Activated naive CD4-positive, alpha-beta T cell treated with anti-CD3 and anti-CD28 coated beads for 36 hours (primary cell): Measurements from ENCODE around the gene PBRM1. TPM values are rescaled to one million over a fixed set of nuclear protein-coding genes. Genes with fewer than 3 reads are reported as not detected.

Source experiments
- CTCF ChIA-PET: fragments of 350-600 bp; sonication (Branson Sonifier 250); formaldehyde crosslinking; loops from one replicate; lab custom pipeline; 2021; ENCODE audit warnings: antibody characterized with exemption; lab: Charles Lee
- DNase-seq: peaks from one replicate; pipeline ENCODE4 v3.0.0-alpha.2; 2020
- H3K27ac Mint-ChIP-seq: one replicate; pipeline ENCODE4 v1.8.0; 2021; ENCODE audit warnings: mild to moderate bottlenecking, mixed read lengths
- H3K27me3 Mint-ChIP-seq: one replicate; pipeline ENCODE4 v1.8.0; 2021; ENCODE audit warnings: low read depth, mixed read lengths
- H3K36me3 Mint-ChIP-seq: one replicate; pipeline ENCODE4 v1.8.0; 2021; ENCODE audit warnings: low read depth, mixed read lengths
- H3K4me1 Mint-ChIP-seq: one replicate; pipeline ENCODE4 v1.8.0; 2021; ENCODE audit warnings: low read depth, mixed read lengths
- H3K4me3 Mint-ChIP-seq: one replicate; pipeline ENCODE4 v1.8.0; 2021; ENCODE audit warnings: mild to moderate bottlenecking, moderate library complexity, mixed read lengths
- H3K9me3 Mint-ChIP-seq: one replicate; pipeline ENCODE4 v1.8.0; 2021; ENCODE audit warnings: mixed read lengths
- intact Hi-C: fragments of 100-400 bp; cut with micrococcal nuclease; formaldehyde crosslinking; loops from one replicate; pipeline ENCODE4 v1.15.1; 2023
- total RNA-seq, 2 experiments: library from RNA; stranded (reverse); gene quantifications; one replicate each; pipeline ENCODE4 v1.2.3, GENCODE V29; 2021

PBRM1 gene
- total RNA-seq, 2 experiments from 2014 or later, result 49.9 to 57.7 TPM

DNA sequence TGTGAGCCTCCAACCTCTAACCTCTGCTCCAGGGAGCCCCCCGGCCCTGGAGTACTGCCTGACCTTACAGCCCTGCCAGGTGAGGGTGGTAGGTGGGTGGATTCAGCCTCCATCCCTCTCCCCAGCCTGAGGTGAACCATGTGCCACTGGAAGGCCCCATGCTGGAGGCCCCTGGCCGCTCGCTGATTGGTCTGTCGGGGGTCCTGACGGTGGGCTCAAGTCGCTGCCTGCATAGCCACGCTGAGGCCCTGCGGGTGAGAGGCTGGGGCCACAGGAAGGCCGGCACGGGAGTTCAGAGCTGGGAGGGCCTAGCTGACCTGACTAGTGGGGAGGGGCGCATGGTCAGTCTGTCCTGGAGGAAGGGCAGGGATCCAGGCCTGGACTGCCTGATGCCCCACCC lies 171.1 kb downstream of the PBRM1 start:
- no peaks in the 10 kb centered on the region for H3K9me3 Mint-ChIP-seq
- H3K27ac Mint-ChIP-seq, result no peak overlapping the region
- intact Hi-C loops, result no loop called here
- no peaks in the 10 kb centered on the region for H3K36me3 Mint-ChIP-seq
- H3K4me3 Mint-ChIP-seq, result no peak overlapping the region
- no peaks in the 10 kb centered on the region for H3K4me1 Mint-ChIP-seq
- no peaks in the 10 kb centered on the region for H3K27me3 Mint-ChIP-seq
- CTCF ChIA-PET, result no interaction called here
- DNase-seq, result no peak

DNA sequence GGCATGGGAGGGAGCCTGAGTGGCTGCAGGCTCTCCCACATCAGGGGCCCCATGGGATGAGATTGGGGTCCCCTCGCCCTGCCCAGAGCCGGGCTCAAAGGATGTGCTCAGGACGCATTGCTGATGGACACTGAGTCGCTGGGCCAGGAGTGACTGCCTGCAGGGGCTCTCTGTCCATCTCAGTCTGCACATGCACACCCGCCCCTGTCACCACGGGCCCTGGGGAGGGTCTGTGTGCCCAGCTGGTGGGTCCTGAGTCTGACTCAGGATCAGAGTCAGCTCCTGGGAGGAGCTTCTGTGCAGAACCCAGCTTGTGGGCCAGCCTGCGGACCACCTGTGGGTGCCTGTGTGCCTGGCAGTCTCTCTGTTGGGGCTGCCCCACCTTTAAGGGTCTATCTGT lies 172.4 kb downstream of the PBRM1 start:
- no peaks in the 10 kb centered on the region for H3K36me3 Mint-ChIP-seq
- CTCF ChIA-PET, result no interaction called here
- no peak overlapping the region for H3K27ac Mint-ChIP-seq
- H3K4me1 Mint-ChIP-seq, result no peaks in the 10 kb centered on the region
- no peaks in the 10 kb centered on the region for H3K9me3 Mint-ChIP-seq
- intact Hi-C loops, result no loop called here
- no peak for DNase-seq
- no peaks in the 10 kb centered on the region for H3K27me3 Mint-ChIP-seq
- no peak overlapping the region for H3K4me3 Mint-ChIP-seq

DNA sequence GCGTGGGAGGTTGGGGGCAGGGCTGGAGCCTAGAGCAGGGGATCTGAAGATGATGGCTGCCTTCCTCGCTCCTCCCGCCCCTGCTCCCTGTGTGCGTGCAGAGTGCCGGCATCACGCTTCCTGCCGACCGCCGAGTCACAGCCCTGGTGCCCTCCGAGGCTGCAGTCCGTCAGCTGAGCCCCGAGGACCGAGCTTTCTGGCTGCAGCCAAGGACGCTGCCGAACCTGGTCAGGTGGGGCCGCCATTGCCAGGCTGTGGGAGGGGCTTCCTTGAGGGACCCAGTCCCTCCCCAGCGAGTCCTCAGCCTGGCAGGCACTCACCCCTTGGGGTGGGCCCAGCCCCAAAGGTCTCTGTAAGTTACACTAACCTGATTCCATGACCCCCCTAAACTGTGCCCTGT lies 173.0 kb downstream of the PBRM1 start:
- Mint-ChIP-seq H3K4me3 (no peak overlapping the region), H3K9me3 (no peaks in the 10 kb centered on the region), H3K27me3 (no peaks in the 10 kb centered on the region), H3K4me1 (no peaks in the 10 kb centered on the region), H3K36me3 (no peaks in the 10 kb centered on the region), H3K27ac (no peak overlapping the region)
- no peak for DNase-seq
- CTCF ChIA-PET, result no interaction called here
- intact Hi-C loops, result no loop called here

DNA sequence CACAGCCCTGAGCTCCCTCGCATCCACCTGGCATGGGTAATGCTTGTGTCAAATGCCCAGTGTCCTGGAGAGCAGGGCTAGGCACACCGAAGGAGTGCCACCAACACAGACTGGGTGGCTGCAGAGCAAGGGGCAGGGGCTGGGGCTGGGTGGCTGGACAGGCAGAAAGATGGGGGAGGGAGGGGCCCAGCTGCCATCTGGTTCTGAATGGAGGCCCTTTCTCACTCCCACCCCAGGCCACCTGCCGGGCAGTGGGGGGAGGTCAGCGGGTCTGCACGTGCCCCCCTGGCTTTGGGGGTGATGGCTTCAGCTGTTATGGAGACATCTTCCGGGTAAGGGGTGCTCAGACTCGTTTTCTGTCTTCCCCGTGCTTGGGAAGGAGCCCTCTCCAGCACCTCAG lies 173.6 kb downstream of the PBRM1 start:
- DNase-seq, result no peak
- CTCF ChIA-PET, result no interaction called here
- H3K4me3 Mint-ChIP-seq, result no peak overlapping the region
- H3K36me3 Mint-ChIP-seq, result no peaks in the 10 kb centered on the region
- H3K4me1 Mint-ChIP-seq, result no peaks in the 10 kb centered on the region
- H3K27ac Mint-ChIP-seq, result no peak overlapping the region
- intact Hi-C loops, result no loop called here
- no peaks in the 10 kb centered on the region for H3K27me3 Mint-ChIP-seq
- no peaks in the 10 kb centered on the region for H3K9me3 Mint-ChIP-seq

DNA sequence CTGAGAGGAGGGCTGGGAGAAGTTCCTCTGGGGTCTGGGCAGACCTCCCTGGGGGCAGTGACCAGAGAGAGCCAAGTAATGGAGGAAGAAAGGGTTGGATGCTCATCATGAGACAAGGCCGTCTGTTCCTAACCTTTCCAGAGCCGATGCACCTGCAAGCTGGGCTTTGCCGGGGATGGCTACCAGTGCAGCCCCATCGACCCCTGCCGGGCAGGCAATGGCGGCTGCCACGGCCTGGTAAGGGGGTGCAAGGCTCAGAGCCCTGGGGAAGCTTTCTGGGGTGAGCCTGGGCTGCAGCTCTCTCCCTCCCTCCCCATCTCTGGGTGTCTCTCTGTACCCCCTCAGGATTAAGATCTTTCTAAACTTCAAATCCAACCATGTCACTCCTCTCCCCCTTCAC lies 174.2 kb downstream of the PBRM1 start:
- CTCF ChIA-PET, result no interaction called here
- Mint-ChIP-seq H3K4me3 (no peak overlapping the region), H3K4me1 (no peaks in the 10 kb centered on the region), H3K27me3 (no peaks in the 10 kb centered on the region), H3K9me3 (no peaks in the 10 kb centered on the region), H3K36me3 (no peaks in the 10 kb centered on the region), H3K27ac (no peak overlapping the region)
- no peak for DNase-seq
- intact Hi-C loops, result no loop called here

DNA sequence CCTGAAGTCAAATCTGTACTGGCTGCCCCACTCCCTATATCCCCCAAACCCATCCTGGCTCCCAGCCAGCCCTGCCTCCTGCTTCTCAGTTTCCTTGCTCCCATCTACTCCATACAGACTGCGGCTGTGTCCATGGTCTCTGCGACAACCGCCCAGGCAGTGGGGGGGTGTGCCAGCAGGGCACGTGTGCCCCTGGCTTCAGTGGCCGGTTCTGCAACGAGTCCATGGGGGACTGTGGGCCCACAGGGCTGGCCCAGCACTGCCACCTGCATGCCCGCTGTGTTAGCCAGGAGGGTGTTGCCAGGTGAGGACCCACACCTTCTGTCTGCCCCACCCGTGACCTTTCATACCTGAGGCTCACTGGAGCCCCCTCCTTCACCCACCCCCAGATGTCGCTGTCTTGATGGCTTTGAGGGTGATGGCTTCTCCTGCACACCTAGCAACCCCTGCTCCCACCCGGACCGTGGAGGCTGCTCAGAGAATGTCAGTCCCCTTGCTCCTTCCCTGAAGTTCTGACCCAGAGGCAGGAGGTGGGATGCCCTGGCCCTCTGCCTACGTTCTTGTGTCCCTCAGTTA lies 175.9 kb downstream of the PBRM1 start:
- H3K4me3 Mint-ChIP-seq, result no peak overlapping the region
- CTCF ChIA-PET, result no interaction called here
- H3K4me1 Mint-ChIP-seq, result no peaks in the 10 kb centered on the region
- H3K27ac Mint-ChIP-seq, result no peak overlapping the region
- no peaks in the 10 kb centered on the region for H3K9me3 Mint-ChIP-seq
- no peak for DNase-seq
- no peaks in the 10 kb centered on the region for H3K27me3 Mint-ChIP-seq
- intact Hi-C loops, result no loop called here
- H3K36me3 Mint-ChIP-seq, result no peaks in the 10 kb centered on the region

DNA sequence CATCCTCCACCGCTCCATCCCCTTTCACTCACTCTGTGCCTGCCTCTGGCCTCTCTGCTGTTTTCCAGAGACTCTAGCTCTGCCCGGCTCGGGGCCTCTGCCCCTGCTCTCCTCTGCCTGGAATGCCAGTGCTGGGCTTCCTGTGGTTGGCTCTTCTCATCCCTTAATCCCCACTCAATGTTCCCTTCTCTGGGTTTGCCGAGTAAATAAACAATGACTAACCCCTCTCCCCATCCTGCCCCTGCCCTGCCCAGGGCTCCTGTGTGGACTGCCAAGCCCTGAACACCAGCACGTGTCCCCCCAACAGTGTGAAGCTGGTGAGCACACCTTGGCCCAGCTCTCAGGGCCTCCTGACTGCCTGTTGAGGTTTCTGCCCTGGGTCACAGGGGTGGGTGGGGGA lies 178.4 kb downstream of the PBRM1 start:
- no peaks in the 10 kb centered on the region for H3K27me3 Mint-ChIP-seq
- no peaks in the 10 kb centered on the region for H3K36me3 Mint-ChIP-seq
- no peaks in the 10 kb centered on the region for H3K4me1 Mint-ChIP-seq
- intact Hi-C loops, result no loop called here
- H3K9me3 Mint-ChIP-seq, result no peaks in the 10 kb centered on the region
- DNase-seq, result no peak
- H3K27ac Mint-ChIP-seq, result no peak overlapping the region
- no peak overlapping the region for H3K4me3 Mint-ChIP-seq
- CTCF ChIA-PET, result no interaction called here

DNA sequence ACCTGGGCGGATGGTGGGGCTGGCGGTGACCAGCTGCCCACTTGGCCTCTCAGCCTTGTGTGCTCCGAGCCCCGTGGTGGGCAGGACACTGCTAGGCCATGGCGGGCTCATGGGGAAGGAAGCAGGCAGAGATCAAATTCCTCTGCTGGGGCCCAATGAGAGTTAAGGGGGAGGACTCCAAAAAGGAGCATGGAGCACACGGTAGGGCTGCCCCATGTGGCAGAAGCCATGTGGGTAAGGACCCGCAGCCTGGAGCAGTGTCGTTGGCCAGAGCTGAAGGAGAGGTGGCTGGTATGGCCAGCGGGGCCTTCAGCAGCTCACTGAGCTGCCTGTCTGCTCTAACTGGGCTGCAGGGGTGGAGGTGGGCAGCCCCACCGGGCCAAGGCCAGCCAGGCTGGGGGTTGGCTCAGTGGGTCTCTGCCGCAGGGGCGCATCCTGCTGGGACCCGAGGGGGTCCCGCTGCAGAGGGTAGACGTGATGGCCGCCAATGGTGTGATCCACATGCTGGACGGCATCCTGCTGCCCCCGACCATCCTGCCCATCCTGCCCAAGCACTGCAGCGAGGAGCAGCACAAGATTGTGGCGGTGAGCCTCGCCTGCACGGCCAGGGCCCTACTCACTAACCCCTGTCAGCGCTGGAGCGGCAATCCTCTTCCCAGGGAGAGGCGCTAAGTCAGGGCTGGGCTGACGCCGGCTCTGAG lies 179.3 kb downstream of the PBRM1 start:
- intact Hi-C loops, result no loop called here
- no peak overlapping the region for H3K27ac Mint-ChIP-seq
- no peaks in the 10 kb centered on the region for H3K9me3 Mint-ChIP-seq
- CTCF ChIA-PET, result interaction anchor here (0.6 kb wide), 1 partner anchor 46 kb away, joined by 4 read pairs; no protein-coding TSS in a partner anchor
- no peak for DNase-seq
- H3K4me1 Mint-ChIP-seq, result no peaks in the 10 kb centered on the region
- H3K4me3 Mint-ChIP-seq, result no peak overlapping the region
- no peaks in the 10 kb centered on the region for H3K27me3 Mint-ChIP-seq
- H3K36me3 Mint-ChIP-seq, result no peaks in the 10 kb centered on the region

DNA sequence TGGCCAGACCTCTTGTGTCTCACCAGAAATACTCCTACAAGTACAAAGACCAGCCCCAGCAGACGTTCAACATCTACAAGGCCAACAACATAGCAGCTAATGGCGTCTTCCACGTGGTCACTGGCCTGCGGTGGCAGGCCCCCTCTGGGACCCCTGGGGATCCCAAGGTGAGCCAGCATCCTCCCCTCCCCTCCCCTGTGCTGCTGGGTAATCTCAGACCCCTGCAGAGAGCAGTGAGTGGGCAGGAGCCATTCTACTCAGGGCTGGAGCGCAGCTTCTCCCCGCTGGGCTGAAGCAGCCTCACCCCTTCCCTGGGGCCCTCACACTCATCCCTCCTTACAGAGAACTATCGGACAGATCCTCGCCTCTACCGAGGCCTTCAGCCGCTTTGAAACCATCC lies 180.7 kb downstream of the PBRM1 start:
- CTCF ChIA-PET, result interaction anchor here (0.6 kb wide), 1 partner anchor 600 kb away, joined by 4 read pairs; no protein-coding TSS in a partner anchor

DNA sequence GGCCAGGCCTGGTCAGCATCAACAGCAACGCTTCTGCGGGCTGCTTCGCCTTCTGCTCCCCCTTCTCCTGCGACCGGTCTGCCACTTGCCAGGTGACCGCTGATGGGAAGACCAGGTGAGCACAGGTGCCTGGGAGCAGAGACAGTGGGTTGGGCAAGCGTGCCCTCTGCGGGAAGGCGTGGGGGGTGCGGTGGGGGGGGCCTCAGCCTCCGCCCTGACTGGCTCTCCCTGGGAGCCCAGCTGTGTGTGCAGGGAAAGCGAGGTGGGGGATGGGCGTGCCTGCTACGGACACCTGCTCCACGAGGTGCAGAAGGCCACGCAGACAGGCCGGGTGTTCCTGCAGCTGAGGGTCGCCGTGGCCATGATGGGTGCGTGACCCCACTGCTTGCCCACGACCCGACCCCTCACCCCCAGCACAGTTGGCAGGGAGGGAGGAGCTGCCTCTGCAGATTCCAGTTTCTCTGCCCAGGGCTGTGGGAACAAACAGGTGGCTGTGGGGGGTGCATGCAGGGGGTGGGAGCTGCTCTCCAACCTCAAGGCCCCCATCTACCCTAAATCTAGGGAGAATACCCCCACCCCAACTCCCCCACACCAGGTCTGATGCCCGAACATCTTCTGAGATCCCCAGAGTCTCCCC lies 181.8 kb downstream of the PBRM1 start:
- Mint-ChIP-seq H3K36me3 (no peaks in the 10 kb centered on the region), H3K4me3 (no peak overlapping the region), H3K4me1 (no peaks in the 10 kb centered on the region), H3K9me3 (no peaks in the 10 kb centered on the region), H3K27ac (no peak overlapping the region), H3K27me3 (no peaks in the 10 kb centered on the region)
- intact Hi-C loops, result no loop called here
- CTCF ChIA-PET, result no interaction called here
- DNase-seq, result no peak

More for the DNA sequence above, 180.7 kb downstream of the PBRM1 start:
- H3K27ac Mint-ChIP-seq, result no peak overlapping the region
- no peaks in the 10 kb centered on the region for H3K9me3 Mint-ChIP-seq
- no peaks in the 10 kb centered on the region for H3K36me3 Mint-ChIP-seq
- intact Hi-C loops, result no loop called here
- H3K4me3 Mint-ChIP-seq, result no peak overlapping the region
- DNase-seq, result no peak
- H3K27me3 Mint-ChIP-seq, result no peaks in the 10 kb centered on the region
- H3K4me1 Mint-ChIP-seq, result no peaks in the 10 kb centered on the region

DNA sequence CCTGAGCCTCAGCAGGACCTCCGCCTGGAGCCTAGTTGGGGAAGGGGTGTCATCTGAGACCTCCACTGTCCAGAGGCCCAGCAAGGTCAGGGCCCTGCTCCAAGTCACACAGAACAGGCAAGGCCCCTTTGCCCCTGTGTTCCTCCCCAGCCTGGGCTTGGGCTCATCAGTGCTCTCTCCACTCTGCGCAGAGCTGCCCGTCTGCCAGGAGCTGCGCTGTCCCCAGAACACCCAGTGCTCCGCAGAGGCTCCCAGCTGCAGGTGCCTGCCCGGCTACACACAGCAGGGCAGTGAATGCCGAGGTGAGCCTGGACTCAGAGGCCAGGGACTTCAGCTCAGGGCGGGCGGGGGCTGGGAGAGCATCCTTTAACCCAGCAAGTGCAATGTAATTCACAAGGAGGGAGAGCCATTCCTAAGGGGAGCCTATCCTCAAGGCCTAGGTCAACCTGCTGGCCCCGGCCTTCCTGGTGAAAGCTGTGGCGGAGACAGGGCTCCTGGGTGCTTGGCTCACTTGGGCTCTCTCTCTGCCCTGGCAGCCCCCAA lies 182.8 kb downstream of the PBRM1 start:
- no peak for DNase-seq
- Mint-ChIP-seq H3K36me3 (no peaks in the 10 kb centered on the region), H3K4me3 (no peak overlapping the region), H3K4me1 (no peaks in the 10 kb centered on the region), H3K27ac (no peak overlapping the region), H3K27me3 (no peaks in the 10 kb centered on the region), H3K9me3 (no peaks in the 10 kb centered on the region)
- CTCF ChIA-PET, result no interaction called here
- intact Hi-C loops, result no loop called here

DNA sequence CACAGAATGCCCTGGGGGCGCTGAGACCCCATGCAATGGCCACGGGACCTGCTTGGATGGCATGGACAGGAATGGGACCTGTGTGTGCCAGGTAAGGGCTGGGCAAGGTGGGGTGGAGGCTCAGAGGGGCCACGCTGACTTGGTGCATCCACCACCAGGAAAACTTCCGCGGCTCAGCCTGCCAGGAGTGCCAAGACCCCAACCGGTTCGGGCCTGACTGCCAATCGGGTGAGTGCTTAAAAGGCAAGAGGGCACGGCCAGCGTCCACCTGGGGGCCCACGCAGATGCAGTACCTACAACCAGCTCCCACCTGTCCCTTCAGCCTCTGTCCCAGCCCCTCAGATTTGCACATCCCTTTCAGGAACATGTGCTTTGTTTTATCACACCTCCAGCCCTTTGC lies 183.7 kb downstream of the PBRM1 start:
- H3K9me3 Mint-ChIP-seq, result no peaks in the 10 kb centered on the region
- CTCF ChIA-PET, result no interaction called here
- no peak overlapping the region for H3K4me3 Mint-ChIP-seq
- H3K27ac Mint-ChIP-seq, result no peak overlapping the region
- H3K27me3 Mint-ChIP-seq, result no peaks in the 10 kb centered on the region
- intact Hi-C loops, result no loop called here
- no peaks in the 10 kb centered on the region for H3K4me1 Mint-ChIP-seq
- no peaks in the 10 kb centered on the region for H3K36me3 Mint-ChIP-seq
- no peak for DNase-seq

DNA sequence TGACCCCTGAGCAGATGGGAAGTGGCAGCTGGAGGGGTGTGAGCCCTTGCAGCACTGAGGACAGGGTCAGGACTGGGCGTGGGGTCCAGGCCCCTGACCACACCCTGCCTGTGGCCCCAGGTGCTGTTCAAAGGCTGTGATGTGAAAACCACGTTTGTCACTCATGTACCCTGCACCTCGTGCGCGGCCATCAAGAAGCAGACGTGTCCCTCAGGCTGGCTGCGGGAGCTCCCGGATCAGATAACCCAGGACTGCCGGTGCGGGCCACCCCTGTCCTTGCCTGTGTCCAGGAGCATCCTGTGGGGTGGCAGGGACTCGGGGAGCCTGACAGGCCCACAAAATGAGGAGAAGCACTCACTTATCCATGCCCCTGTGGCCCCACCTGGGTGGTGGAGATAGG lies 184.7 kb downstream of the PBRM1 start:
- intact Hi-C loops, result no loop called here
- no peak overlapping the region for H3K27ac Mint-ChIP-seq
- CTCF ChIA-PET, result interaction anchor here (0.6 kb wide), 1 partner anchor 41 kb away, joined by 3 read pairs; no protein-coding TSS in a partner anchor
- no peaks in the 10 kb centered on the region for H3K27me3 Mint-ChIP-seq
- no peaks in the 10 kb centered on the region for H3K9me3 Mint-ChIP-seq
- no peaks in the 10 kb centered on the region for H3K4me1 Mint-ChIP-seq
- H3K36me3 Mint-ChIP-seq, result no peaks in the 10 kb centered on the region
- H3K4me3 Mint-ChIP-seq, result no peak overlapping the region
- no peak for DNase-seq
